Ovary (tissue), 9 donors: Measurements from ENCODE around the gene MTRF1. TPM values are rescaled to one million over a fixed set of nuclear protein-coding genes. Genes with fewer than 3 reads are reported as not detected.
"Not testable (repeated sequence)": the region's sequence is repeated elsewhere in the genome, so short reads cannot be mapped to it uniquely, and the experiment has no call there.

Experiments
- DNase-seq, 5 donors: peaks; one replicate each; pipeline ENCODE4 v3.0.0-alpha.2; 2019 to 2020
- H3K27ac ChIP-seq, 2 donors: fragments of 200-600 bp; one replicate each; pipeline versions ENCODE4 v1.5.1 to v1.8.0; 2019 to 2022
- H3K27me3 ChIP-seq: fragments of 200-600 bp; one replicate; pipeline ENCODE4 v1.8.0; 2022
- H3K36me3 ChIP-seq: fragments of 200-600 bp; sonication (generic); one replicate; pipeline ENCODE4 v1.5.1; 2019
- H3K4me1 ChIP-seq: one replicate; pipeline ENCODE4 v1.8.1; 2013; ENCODE audit warnings: mild to moderate bottlenecking, moderate library complexity; ENCODE audit not compliant: insufficient read depth
- H3K4me3 ChIP-seq: fragments of 200-600 bp; sonication (generic); one replicate; pipeline ENCODE4 v1.5.1; 2017
- H3K9me3 ChIP-seq, 2 donors: fragments of 200-600 bp in 1 of 2; sonication (generic) in 1 of 2; one replicate each; pipeline versions ENCODE4 v1.5.1 to v1.8.1; 2013 to 2019; ENCODE audit warnings: mild to moderate bottlenecking in 1 of 2, moderate library complexity in 1 of 2
- EP300 ChIP-seq: sonication (generic); formaldehyde crosslinking; IDR thresholded peaks from one replicate; pipeline ENCODE4 v1.6.1; 2017; ENCODE audit warnings: antibody characterized with exemption
- POLR2A ChIP-seq: fragments of 450-650 bp; IDR thresholded peaks from one replicate; pipeline ENCODE4 v1.6.1; 2017; ENCODE audit warnings: antibody characterized with exemption, mild to moderate bottlenecking, moderate library complexity
- WGBS, 3 donors: extraction: QIAGEN DNeasy Blood & Tissue Kit in 1 of 3; methylation state at CpG; one replicate each; pipeline versions ENCODE4 v1.1.5 to v1.1.7; 2013 to 2017; 5-methylcytosine and 5-hydroxymethylcytosine counted together
- intact Hi-C, 4 donors: fragments of 100-400 bp; cut with DNase I; formaldehyde crosslinking; loops; one replicate each; pipeline versions ENCODE4 v1.11.0 to v1.15.1; 2022 to 2023
- polyA plus RNA-seq, 2 donors: library from polyadenylated mRNA; stranded (reverse); fragments of 200-250 nt in 1 of 2; fragments of 350-450 nt in 1 of 2; fragmentation: Illumina TruSeq in 1 of 2; extraction: RNeasy Lipid Tissue Mini Kit (QIAGEN cat#74804) in 1 of 2; gene quantifications; one replicate each; pipeline ENCODE4 v1.2.3, GENCODE V29; 2013 to 2014
- total RNA-seq, 7 donors: library from RNA; depleted of rRNA in 2 of 7; stranded (reverse); fragments of >200 nt in 2 of 7; fragmentation: NEBNext Ultra II Directional in 3 of 7; extraction: Animal tissue kit (Norgen Biotek cat#: 25700) in 3 of 7; gene quantifications; one replicate each; pipeline versions ENCODE4 v1.1.0 to v1.2.4, GENCODE V29; 2016 to 2023
- TF ChIP-seq, protein P1 (sequence below), 3 donors: fragments of 450-650 bp in 2 of 3; fragments of 200-600 bp in 1 of 3; IDR thresholded peaks; one replicate each; pipeline versions ENCODE4 v1.5.1 to v1.8.0; 2016 to 2022; ENCODE audit warnings: antibody characterized with exemption in 3 of 3, mild to moderate bottlenecking in 1 of 3
- donor health status: DM: no; HTN: no; CAD: no; lungs with moderate emphysema.
- donor health status: DM: no; HTN: no; CAD: no.
- donor health status: Bipolar disorder and iron deficiency.
- donor health status: DM: yes; HTN: yes; CAD: no.
- donor health status: DM: no; HTN: no; CAD: no.
- donor health status: DM: yes; HTN: yes; CAD: no.

Gene MTRF1
- total and polyA plus RNA-seq, 9 donors: 6.4 to 12.2 (median 8.4) TPM

GRCh38 chr13:41289463-41289881 lies 26.1 kb upstream of the MTRF1 start:
- no peak for DNase-seq
- Histone ChIP-seq H3K27me3 (no peaks in the 10 kb centered on the region), H3K4me3 (no peak overlapping the region), H3K27ac (no peak overlapping the region), H3K4me1 (no peaks in the 10 kb centered on the region), H3K36me3 (no peaks in the 10 kb centered on the region), H3K9me3 (no peaks in the 10 kb centered on the region)
- intact Hi-C loops: no loop called here
- TF ChIP-seq, protein P1, sequence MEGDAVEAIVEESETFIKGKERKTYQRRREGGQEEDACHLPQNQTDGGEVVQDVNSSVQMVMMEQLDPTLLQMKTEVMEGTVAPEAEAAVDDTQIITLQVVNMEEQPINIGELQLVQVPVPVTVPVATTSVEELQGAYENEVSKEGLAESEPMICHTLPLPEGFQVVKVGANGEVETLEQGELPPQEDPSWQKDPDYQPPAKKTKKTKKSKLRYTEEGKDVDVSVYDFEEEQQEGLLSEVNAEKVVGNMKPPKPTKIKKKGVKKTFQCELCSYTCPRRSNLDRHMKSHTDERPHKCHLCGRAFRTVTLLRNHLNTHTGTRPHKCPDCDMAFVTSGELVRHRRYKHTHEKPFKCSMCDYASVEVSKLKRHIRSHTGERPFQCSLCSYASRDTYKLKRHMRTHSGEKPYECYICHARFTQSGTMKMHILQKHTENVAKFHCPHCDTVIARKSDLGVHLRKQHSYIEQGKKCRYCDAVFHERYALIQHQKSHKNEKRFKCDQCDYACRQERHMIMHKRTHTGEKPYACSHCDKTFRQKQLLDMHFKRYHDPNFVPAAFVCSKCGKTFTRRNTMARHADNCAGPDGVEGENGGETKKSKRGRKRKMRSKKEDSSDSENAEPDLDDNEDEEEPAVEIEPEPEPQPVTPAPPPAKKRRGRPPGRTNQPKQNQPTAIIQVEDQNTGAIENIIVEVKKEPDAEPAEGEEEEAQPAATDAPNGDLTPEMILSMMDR (IDR thresholded peaks at IDR 0.05): no peak
- TF ChIP-seq POLR2A: no peak
- no peak for TF ChIP-seq EP300
- 87 to 95% (median 92%) methylated on average over 10 of the region's 10 CpGs for WGBS, 3 donors

DNA sequence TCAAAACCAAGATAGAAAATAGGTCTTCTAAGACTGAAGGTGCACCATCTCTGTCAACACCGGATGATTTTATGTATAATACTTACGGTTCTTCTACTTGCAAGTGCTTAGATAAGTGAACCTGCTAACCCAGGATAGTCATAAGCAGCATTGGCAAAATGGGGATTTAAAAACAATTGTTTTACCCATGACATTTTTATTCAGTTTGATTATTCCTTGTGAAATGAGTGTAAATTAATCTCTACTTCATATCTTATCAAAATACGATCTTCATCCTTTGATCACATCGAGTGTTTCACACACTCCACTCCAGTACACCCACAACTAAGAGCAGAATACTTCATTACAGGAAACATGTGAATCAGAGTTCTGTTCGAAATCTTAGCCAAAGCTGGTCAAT lies 23.0 kb upstream of the MTRF1 start:
- 85 to 93% (median 91%) methylated on average over 5 of the region's 5 CpGs for WGBS, 3 donors
- Histone ChIP-seq H3K36me3 (no peaks in the 10 kb centered on the region), H3K27me3 (no peaks in the 10 kb centered on the region), H3K4me3 (no peak overlapping the region), H3K27ac (no peak overlapping the region), H3K9me3 (no peaks in the 10 kb centered on the region), H3K4me1 (no peaks in the 10 kb centered on the region)
- DNase-seq: no peak
- intact Hi-C loops: no loop called here
- TF ChIP-seq, protein P1 (IDR thresholded peaks at IDR 0.05): no peak

DNA sequence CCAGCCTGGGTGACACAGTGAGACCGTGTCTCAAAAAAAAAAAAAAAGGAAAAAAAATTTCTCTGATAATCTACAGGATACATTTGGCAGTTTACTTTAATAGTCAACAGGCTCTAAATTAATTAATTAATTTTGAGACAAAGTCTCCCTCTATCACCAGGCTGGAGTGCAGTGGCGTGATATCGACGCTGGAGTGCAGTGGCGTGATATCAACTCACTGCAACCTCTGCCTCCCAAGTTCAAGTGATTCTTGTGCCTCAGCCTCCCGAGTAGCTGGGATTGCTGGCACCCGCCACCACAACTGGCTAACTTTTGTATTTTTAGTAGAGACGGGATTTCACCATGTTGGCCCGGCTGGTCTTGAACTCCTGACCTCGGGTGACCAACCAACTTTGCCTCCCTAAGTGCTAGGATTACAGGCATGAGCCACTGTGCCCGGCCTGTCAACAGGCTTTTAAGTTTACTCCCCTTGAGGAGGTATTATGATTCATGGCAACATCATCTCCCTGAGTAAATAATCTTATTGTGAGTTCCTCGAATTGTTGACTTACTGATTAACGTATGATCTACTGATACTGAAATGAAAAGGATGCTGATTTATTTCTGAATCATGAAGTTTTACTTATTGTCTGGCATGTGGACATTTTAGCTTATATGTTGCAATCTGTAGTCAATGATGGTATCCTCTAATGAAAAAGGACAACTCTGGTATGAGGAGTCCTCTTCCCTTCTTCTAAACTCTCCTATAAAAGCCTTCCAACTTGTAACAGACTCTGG lies 21.3 kb upstream of the MTRF1 start:
- no peak for DNase-seq
- TF ChIP-seq, protein P1 (IDR thresholded peaks at IDR 0.05): no peak
- TF ChIP-seq EP300 (no peak), POLR2A (no peak)
- intact Hi-C loops: no loop called here
- WGBS, 3 donors: 90 to 91% (median 91%) methylated on average over 13 of the region's 13 CpGs
- H3K4me3 ChIP-seq: no peak overlapping the region
- H3K27me3 ChIP-seq: no peaks in the 10 kb centered on the region
- no peaks in the 10 kb centered on the region for H3K36me3 ChIP-seq
- H3K27ac ChIP-seq: no peak overlapping the region
- no peaks in the 10 kb centered on the region for H3K9me3 ChIP-seq
- H3K4me1 ChIP-seq: no peaks in the 10 kb centered on the region

DNA sequence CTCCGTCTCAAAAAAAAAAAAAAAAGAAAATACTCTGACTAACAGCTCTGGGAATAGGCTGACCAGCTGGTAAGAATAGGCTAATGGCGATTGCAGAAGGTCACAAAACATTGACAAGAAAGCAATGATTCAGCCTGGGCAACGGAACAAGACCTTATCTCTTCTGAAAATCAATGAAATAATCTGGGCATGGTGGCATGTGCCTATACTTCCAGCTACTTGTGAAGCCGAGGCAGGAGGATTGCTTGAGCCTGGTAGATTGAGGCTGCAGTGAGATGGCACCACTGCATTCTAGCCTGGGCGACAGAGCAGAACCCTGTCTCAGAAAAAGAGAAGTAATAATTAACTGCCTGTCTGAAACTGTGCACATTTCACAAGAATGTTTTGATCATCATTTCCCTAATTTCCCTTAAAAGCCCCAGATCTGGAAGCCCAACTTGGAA lies 18.8 kb upstream of the MTRF1 start:
- TF ChIP-seq, protein P1 (IDR thresholded peaks at IDR 0.05): no peak
- TF ChIP-seq POLR2A (no peak), EP300 (no peak)
- DNase-seq: no peak
- no peaks in the 10 kb centered on the region for H3K9me3 ChIP-seq
- intact Hi-C loops: no loop called here
- no peak overlapping the region for H3K27ac ChIP-seq
- H3K4me1 ChIP-seq: no peaks in the 10 kb centered on the region
- H3K27me3 ChIP-seq: no peaks in the 10 kb centered on the region
- no peaks in the 10 kb centered on the region for H3K36me3 ChIP-seq
- no peak overlapping the region for H3K4me3 ChIP-seq
- WGBS, 3 donors: 87 to 93% (median 87%) methylated on average over 5 of the region's 5 CpGs

GRCh38 chr13:41279156-41279555 lies 15.8 kb upstream of the MTRF1 start:
- H3K4me3 ChIP-seq, H3K36me3 ChIP-seq, DNase-seq, H3K27ac ChIP-seq, H3K27me3 ChIP-seq, H3K9me3 ChIP-seq, intact Hi-C loops, H3K4me1 ChIP-seq: not testable (repeated sequence)
- 52 to 56% (median 54%) methylated on average over 2 of the region's 2 CpGs for WGBS, 3 donors
